Subcutaneous abdominal adipose tissue (tissue), 5 donors: ENCODE results near the gene PRCC.

Source experiments
- H3K27ac ChIP-seq: one replicate; pipeline ENCODE4 v1.7.0; 2013; ENCODE audit warnings: low read depth, mild to moderate bottlenecking, inconsistent platforms, low read length, moderate library complexity
- H3K27me3 ChIP-seq, 5 donors: one replicate each; pipeline ENCODE4 v1.7.0; 2013; ENCODE audit warnings: low read length in 5 of 5, inconsistent platforms in 1 of 5; ENCODE audit not compliant: control insufficient read depth in 5 of 5, insufficient read depth in 4 of 5
- H3K36me3 ChIP-seq, 5 donors: one replicate each; pipeline ENCODE4 v1.7.0; 2013; ENCODE audit warnings: low read length in 5 of 5; ENCODE audit not compliant: control insufficient read depth in 5 of 5, insufficient read depth in 5 of 5
- H3K4me1 ChIP-seq, 5 donors: one replicate each; pipeline ENCODE4 v1.7.0; 2013; ENCODE audit warnings: low read length in 5 of 5, mild to moderate bottlenecking in 3 of 5, moderate library complexity in 1 of 5; ENCODE audit not compliant: control insufficient read depth in 5 of 5, insufficient read depth in 5 of 5
- H3K4me3 ChIP-seq, 5 donors: one replicate each; pipeline ENCODE4 v1.7.0; 2013; ENCODE audit warnings: low read length in 5 of 5, low read depth in 1 of 5
- H3K9ac ChIP-seq, 5 donors: one replicate each; pipeline ENCODE4 v1.7.0; 2013; ENCODE audit warnings: low read length in 5 of 5, mild to moderate bottlenecking in 4 of 5, moderate library complexity in 3 of 5
- H3K9me3 ChIP-seq, 5 donors: one replicate each; pipeline ENCODE4 v1.7.0; 2013; ENCODE audit warnings: low read length in 5 of 5; ENCODE audit not compliant: control insufficient read depth in 5 of 5
- donor health status: healthy.
- donor health status: healthy.
- donor health status: healthy.
- donor health status: healthy.
- donor health status: healthy.

The PRCC gene

DNA sequence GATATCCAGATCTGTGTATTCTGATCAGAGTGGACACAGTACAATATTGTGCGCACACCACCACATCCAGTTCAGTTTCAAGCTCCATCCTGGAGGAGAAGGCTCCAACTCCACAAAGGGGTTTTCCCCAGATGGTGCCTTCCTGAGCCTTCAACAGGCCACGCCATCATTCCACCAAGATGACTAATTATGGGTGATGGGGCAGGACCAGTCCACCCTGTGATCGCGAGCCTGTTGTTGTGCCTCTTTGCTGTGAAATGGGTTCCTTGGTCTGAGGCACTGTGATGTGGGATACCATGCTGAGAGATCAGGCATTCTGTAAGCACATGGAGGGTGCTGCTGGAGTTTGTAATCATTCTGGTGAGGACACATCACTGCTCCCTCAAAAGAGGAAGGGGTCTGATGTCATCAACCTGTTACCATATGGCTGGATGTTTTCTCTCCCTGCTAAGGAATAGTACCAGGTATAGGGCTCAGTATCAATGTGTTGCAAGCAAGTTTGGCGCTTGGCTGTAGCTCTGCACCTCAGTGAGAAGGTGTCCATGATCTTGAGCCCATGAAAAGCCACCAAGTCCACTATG, 56.0 kb downstream of the PRCC start:
- Histone ChIP-seq H3K4me3 (no peak overlapping the region), H3K9me3 (no peaks in the 10 kb centered on the region), H3K4me1 (no peaks in the 10 kb centered on the region)

DNA sequence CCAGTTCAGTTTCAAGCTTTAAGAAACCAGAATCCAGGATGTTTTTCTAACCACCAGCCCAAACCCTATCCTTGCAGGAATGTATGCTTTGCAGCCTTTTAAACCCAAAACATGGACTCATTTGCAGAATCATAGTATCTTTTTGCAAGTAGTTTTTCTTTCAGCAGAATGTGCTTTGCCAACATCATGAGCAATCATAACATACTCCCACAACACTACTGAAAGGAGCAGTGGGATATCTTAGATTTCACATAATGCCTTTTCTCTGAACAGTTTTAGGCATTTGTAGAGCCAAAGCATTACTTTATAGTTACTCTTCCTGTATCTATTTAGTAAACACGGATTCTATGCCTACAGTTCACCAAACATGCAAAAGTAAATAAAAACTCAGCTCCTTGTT, 59.3 kb downstream of the PRCC start:
- H3K4me3 ChIP-seq: no peak overlapping the region
- H3K36me3 ChIP-seq: no peaks in the 10 kb centered on the region
- H3K4me1 ChIP-seq: no peaks in the 10 kb centered on the region
- H3K27ac ChIP-seq: no peak overlapping the region
- H3K9me3 ChIP-seq: no peaks in the 10 kb centered on the region
- no peak overlapping the region for H3K9ac ChIP-seq
- H3K27me3 ChIP-seq: peaks cover 0 to 4% (median 0%) of the 10 kb centered on the region in 5 donors

More for the DNA sequence above, 56.0 kb downstream of the PRCC start:
- H3K36me3 ChIP-seq: no peaks in the 10 kb centered on the region
- H3K27ac ChIP-seq: no peak overlapping the region
- H3K9ac ChIP-seq: no peak overlapping the region
- no peaks in the 10 kb centered on the region for H3K27me3 ChIP-seq

DNA sequence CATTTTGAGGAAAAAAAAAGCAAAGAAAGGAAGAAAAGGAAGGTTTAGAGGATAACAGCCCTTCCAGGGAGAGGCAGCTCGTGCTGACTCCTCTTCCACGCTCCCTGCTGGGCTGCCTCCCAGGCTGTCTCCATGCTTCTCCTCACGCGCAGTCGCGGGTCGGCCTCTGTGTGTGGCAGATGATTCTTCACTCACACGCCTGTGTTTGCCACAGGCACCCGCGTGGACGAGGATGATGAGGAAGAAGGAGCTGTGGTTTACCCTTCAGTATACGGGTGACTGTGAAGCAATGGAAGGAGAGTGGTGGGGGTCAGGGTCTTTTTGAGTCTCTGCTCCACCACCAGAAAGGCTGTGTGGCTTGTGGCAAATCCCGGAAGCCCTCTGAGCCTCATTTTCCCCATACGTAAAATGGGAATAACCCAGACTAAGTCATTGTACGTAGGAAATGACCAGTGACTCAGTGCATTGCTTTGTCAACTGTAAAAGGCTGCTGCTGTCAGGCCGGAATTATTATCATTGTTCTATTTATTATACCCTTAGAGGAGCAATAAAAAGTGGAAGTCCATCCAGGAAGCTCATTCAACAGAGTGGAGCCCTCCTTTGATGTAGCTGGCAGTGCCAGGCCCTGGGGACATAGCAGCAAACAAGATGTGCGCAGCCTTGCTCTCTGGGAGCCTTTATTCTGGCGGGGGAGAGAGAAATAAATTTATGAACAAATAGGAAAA, 61.2 kb downstream of the PRCC start:
- Histone ChIP-seq H3K27ac (no peak overlapping the region), H3K4me1 (no peaks in the 10 kb centered on the region), H3K9me3 (no peaks in the 10 kb centered on the region), H3K36me3 (no peaks in the 10 kb centered on the region), H3K27me3 (peaks cover 0 to 4% (median 2%) of the 10 kb centered on the region in 5 donors), H3K9ac (no peak overlapping the region), H3K4me3 (no peak overlapping the region)

DNA sequence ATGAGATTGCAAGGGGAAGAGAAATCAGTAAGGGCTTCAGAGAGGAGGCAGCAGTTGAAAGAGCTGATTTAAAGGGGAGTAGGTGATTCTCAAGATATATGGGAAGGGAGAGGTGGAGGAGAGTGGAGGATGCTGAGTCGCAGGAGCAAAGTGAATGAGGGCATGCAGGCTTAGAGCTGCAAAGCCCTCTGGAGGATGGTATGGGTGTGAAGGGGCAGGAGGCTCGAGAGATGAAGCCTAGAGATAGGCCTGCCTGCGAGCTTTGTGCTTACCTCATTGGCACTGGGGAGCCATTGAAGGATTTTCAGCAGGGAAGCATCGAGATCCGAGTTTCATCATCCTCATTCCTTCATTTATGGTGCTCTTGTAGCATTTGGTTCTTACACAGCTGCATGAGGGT, 65.1 kb downstream of the PRCC start:
- H3K36me3 ChIP-seq: no peaks in the 10 kb centered on the region
- H3K27ac ChIP-seq: no peak overlapping the region
- no peaks in the 10 kb centered on the region for H3K9me3 ChIP-seq
- H3K9ac ChIP-seq: no peak overlapping the region
- peaks cover 0 to 8% (median 6%) of the 10 kb centered on the region in 5 donors for H3K27me3 ChIP-seq
- no peaks in the 10 kb centered on the region for H3K4me1 ChIP-seq
- no peak overlapping the region for H3K4me3 ChIP-seq

DNA sequence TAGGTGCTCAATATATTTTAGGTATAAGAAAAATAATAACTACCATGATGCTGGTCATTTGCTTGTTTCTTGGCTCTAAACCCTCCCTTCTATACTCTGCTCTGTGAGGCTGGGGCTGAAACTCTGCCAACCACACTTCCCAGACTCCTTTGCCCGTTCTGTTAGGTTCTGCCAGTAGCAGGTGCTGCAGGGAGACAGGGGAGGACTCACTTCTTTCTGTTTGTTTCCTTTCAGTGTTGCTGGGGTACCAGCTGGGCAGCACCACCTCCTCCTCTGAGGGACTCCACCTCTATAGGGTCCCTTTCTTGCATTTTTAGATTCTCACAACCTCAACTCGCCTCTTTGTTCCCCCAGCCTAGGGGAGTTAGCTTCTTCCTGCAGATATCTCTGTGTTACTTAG, 66.3 kb downstream of the PRCC start:
- no peaks in the 10 kb centered on the region for H3K36me3 ChIP-seq
- H3K27ac ChIP-seq: no peak overlapping the region
- no peak overlapping the region for H3K9ac ChIP-seq
- H3K9me3 ChIP-seq: no peaks in the 10 kb centered on the region
- peaks cover 0 to 10% (median 6%) of the 10 kb centered on the region in 5 donors for H3K27me3 ChIP-seq
- H3K4me3 ChIP-seq: no peak overlapping the region
- no peaks in the 10 kb centered on the region for H3K4me1 ChIP-seq

DNA sequence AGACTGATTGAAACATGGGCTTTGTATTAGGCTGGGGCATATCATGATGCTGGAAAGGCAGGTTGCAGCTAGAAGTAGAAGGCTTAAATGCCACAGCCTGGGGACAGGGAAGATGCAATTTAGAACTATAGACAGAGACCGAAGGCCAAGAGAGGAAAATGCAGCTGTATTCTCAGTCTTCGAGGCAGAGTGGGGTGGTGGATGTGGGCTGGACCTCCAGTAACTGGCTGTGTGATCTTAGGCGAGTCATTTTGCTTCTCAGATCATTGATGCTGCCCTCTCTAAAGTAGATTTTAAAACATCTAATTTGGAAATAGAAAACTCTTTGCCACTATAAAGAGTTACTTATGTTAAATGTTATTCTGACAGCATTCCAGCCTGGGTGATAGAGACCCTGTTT, 67.0 kb downstream of the PRCC start:
- H3K27ac ChIP-seq: no peak overlapping the region

DNA sequence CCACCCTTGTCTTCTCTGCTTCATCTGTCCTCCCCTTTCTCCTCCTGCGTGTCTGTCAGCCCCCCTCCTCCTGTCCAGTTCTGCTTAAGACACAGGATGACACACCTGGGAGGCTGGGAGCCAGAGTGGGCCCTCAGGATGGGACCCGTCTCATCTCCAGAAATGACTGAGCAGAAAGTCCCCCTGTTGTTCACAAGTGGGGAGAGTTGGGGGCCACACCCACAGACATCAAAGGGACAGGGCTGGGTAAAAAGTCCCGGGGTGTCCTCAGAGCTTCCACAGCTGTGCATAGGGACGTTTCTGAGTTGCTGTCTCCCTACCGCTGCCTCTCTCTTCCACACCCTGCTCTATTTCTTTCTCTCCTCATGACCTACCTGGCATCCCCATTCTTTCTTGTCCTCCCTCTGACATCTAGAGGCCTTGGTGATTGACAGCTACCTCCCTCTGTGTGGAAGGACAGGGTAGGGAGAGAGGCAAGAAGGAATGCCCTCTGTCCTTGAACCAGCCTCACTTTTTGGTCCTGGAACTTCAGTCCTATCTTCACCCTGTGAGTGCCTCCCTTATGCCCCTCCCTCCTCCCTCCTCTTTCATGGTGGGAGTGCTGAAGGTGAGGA, 68.8 kb downstream of the PRCC start:
- Histone ChIP-seq H3K9ac (no peak overlapping the region), H3K4me3 (no peak overlapping the region), H3K9me3 (no peaks in the 10 kb centered on the region), H3K27ac (no peak overlapping the region), H3K27me3 (peaks cover 0 to 27% (median 11%) of the 10 kb centered on the region in 5 donors), H3K4me1 (no peaks in the 10 kb centered on the region), H3K36me3 (no peaks in the 10 kb centered on the region)

More for the DNA sequence above, 67.0 kb downstream of the PRCC start:
- Histone ChIP-seq H3K4me3 (no peak overlapping the region), H3K9ac (no peak overlapping the region), H3K9me3 (no peaks in the 10 kb centered on the region), H3K27me3 (peaks cover 0 to 15% (median 8%) of the 10 kb centered on the region in 5 donors), H3K36me3 (no peaks in the 10 kb centered on the region), H3K4me1 (no peaks in the 10 kb centered on the region)

DNA sequence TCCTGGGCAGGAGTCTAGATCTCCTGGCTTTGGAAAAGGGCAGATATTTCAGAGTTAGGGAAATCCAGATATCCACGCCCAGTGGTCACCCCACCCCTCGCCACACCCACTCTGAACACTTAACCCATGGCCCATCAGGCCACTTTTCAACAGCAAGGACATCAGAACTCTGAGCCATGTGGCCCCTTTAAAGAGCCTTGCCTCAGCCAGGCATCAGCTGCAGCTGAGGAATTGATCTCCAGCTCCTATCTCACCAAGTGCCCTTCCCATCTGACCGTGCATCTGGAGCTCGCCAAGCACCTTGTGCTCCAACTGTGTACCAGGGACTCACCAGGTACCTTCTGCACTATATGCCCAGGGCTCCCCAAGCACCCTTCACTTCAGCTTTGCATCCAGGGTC, 69.6 kb downstream of the PRCC start:
- H3K27me3 ChIP-seq: peaks cover 0 to 30% (median 15%) of the 10 kb centered on the region in 5 donors
- H3K9ac ChIP-seq: peak overlapping the region in 1 of 5 donors; percentile 31
- H3K9me3 ChIP-seq: no peaks in the 10 kb centered on the region
- H3K36me3 ChIP-seq: no peaks in the 10 kb centered on the region
- H3K4me3 ChIP-seq: no peak overlapping the region
- no peaks in the 10 kb centered on the region for H3K4me1 ChIP-seq
- H3K27ac ChIP-seq: no peak overlapping the region

DNA sequence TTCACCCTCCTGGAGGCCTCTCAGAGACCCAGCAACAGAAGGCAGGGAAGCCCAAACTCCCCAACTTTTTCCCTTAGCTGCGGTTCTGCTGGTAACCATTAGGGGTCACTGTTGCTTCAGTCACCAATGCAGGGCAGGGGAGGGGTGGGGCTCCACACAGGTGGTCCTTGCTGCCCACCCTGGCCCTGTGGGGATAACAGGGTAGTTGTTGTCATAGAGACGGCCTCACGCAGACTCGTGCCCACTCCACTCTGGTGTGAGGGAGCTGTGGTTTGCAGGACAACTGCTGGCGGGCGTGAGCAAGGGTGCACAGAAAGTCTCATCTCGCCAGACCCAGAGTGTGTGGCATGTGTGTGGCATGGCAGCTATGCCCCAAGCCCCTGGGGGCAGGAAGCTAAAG, 71.6 kb downstream of the PRCC start:
- Histone ChIP-seq H3K27me3 (peaks cover 2 to 50% (median 24%) of the 10 kb centered on the region in 5 donors), H3K9ac (no peak overlapping the region)

DNA sequence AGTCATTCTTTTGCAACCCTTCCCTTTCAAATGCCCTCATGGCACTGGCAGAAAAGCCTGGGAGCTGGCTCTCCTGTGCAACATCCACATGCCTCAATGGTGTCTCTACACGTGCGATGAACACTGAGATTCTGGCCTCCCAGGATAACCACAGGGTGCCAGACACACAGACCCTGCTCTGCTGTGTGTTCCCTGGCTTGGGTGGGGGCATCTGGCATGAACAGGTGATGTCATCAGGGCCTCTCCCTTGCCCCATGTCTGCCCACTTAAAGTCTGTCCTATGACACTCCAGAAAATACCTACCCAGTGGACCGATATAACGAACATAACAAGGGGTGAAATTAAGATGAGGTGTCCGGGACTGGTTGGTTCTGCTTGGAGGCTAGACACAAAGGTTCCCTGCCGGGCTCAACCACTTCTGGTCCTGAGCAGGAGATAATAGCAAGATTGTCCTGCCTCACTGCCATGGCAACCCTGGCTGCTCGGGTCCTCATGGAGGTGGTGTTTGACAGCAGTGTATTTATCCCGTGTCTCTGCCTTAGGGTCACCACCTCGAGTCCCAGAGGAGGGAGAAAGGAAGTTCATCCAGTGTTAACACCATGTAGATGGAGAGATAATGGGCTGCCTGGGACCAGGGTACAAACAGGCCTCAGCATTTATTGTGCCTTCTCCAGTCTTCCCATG, 72.2 kb downstream of the PRCC start:
- Histone ChIP-seq H3K36me3 (no peaks in the 10 kb centered on the region), H3K9ac (no peak overlapping the region), H3K4me3 (no peak overlapping the region), H3K27ac (no peak overlapping the region), H3K9me3 (no peaks in the 10 kb centered on the region), H3K4me1 (peaks cover 0 to under 1% (median 0%) of the 10 kb centered on the region in 5 donors), H3K27me3 (peaks cover 8 to 56% (median 25%) of the 10 kb centered on the region in 5 donors)

More for the DNA sequence above, 71.6 kb downstream of the PRCC start:
- no peaks in the 10 kb centered on the region for H3K4me1 ChIP-seq
- H3K9me3 ChIP-seq: no peaks in the 10 kb centered on the region
- H3K4me3 ChIP-seq: no peak overlapping the region
- H3K36me3 ChIP-seq: no peaks in the 10 kb centered on the region
- no peak overlapping the region for H3K27ac ChIP-seq
